HG03460 (cell line): ENCODE results near the gene TP73.

Experiments
- ATAC-seq: cut with Tn5 transposase; IDR thresholded peaks from one replicate; pipeline ENCODE4 v1.9.1; 2021; ENCODE audit not compliant: unreplicated experiment

TP73 gene

DNA sequence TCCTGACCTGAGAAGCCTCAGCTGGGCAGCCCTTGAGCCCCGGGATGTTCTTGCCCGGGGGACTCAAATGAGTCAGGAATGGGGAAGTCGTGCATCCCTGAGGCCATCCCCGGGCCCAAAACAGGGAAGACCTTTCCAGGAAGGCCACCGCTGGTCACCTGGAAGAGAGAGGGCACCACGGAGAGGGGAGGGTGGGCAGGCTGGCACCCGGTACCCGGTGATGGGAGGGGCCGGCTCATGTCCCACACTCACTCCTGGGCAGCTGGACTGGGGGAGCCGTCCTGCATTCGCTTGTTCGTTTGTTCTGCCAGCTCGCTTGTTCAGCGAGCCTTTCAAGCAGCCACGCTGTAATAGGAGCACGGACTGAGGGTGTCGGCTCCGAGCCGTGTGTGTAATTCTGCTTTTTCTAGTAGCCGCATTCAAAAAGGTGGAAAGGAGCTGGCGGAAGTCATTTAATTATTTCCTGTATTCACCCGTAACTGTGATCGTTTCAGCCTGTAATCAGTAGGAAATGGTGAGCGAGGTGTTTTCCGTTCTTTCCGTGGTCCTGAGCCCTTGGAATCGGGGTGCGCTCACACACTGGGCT, 51.6 kb downstream of the TP73 start:
- ATAC-seq = no peak

GRCh38 chr1:3705341-3705950, 53.1 kb downstream of the TP73 start:
- no peak for ATAC-seq

- no peak for ATAC-seq
Observed at GRCh38 chr1:3706651-3707297, 54.5 kb downstream of the TP73 start.

GRCh38 chr1:3707298-3707938, 55.1 kb downstream of the TP73 start:
- no peak for ATAC-seq

DNA sequence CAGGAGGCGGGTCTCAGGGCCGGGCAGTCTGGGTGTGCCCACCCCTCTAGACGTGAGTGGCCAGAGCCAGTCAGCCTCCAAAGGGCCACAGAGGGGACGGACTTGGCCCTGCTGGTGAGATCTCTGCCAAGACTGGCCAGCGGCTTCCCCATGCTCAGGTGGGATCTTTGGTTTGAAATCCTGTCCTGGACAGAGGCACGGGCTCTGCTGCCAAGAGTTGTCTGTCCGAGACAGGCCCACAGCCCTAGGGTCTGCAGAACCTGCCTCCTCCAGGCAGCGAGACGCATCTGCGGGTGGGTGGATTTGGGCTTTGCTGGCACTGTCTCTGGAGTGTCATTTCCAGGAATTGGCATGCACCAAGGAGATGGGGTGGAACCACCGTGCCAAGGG, 55.6 kb downstream of the TP73 start:
- ATAC-seq = no peak

DNA sequence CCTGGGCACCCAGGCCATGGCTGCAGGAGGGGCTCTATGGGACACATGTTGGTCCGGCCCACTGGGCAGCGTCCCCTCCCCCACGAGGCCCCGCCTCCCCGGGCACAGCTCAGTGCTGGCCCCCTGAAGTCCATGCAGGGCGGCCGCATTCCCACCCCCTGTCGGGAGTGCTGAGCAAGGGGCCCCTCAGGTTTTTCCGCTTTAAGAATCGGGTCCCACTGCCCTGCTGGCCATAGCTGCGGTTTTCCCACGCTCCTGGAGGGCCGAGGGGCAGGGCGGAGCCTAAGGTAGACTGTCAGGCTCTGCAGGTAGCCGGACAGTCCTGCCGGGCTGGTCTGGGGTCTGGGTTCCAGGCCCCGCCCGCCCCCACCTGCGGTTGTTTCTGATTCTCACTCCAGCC, 56.5 kb downstream of the TP73 start:
- no peak for ATAC-seq

DNA sequence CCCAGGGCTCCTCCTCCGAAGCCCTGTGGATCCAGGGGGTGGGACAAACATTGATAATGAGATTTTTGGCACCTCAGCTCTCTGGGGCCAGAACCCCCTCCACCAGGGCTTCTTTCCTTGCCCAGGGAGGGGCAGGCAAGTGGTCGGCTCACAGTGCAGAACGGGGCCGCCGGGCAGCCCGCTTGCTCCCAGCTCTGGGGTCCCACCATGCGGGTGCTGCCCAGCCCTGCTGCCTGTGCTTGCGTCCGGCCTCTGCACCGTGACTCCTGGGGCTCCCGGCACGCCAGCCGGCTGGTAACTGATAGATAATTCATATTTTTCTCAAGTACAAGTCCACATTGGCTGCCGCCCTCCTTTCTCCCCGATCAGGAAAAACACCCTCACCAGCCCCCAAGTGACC, 57.9 kb downstream of the TP73 start:
- ATAC-seq = no peak

- ATAC-seq = no peak
Observed at GRCh38 chr1:3711381-3711779, 59.1 kb downstream of the TP73 start.

GRCh38 chr1:3711780-3712451, 59.6 kb downstream of the TP73 start:
- ATAC-seq = no peak

GRCh38 chr1:3712573-3713535, 60.5 kb downstream of the TP73 start:
- ATAC-seq = no peak

DNA sequence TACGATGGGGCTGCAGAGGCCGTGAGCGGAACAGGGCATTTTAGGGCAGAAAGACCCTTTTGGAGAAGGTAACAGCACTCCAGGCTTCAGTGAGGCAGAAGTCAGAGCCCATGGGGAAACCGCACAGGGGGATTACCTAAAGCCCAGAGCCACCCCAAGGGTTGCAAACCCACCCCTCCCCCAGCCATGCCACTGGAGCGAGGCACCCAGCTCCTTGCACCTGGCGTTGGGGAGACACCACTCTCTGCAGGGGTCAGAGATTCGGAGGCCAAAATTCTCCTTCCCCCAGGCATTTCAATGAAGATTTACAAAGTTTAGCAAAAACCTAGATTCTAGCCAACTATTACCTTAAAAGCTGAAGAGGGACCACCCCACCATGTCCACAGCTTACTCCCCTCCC, 61.5 kb downstream of the TP73 start:
- no peak for ATAC-seq

DNA sequence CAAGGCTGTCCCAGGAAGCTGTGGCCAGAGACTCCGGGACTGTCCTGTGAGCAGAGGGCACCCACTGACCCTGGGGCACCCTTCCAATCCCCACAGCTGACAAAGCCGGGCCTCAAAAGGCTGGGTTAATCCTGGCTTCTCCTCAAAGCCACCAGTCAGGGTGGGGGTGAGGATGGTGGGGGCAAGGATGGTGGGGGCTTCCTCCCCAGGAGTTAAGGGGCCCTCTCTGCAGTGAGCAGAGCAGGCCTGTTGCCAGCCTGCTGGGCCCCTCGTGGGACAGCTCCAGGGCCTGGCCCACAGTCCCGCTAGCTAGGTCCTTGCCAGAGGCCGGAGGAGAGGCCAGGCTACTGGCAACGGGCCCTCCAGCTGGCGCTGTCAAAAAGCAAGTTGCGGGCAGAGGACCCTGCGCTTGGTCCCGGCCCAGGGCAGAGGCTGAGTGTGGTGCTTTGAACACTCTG, 62.0 kb downstream of the TP73 start:
- no peak for ATAC-seq

GRCh38 chr1:3714814-3715213, 62.5 kb downstream of the TP73 start:
- ATAC-seq = no peak

GRCh38 chr1:3716351-3716750, 64.0 kb downstream of the TP73 start:
- ATAC-seq = no peak

GRCh38 chr1:3717041-3717714, 64.9 kb downstream of the TP73 start:
- ATAC-seq = no peak

- no peak for ATAC-seq
Observed at GRCh38 chr1:3717715-3718601, 65.6 kb downstream of the TP73 start.

- no peak for ATAC-seq
Observed at GRCh38 chr1:3718764-3719163, 66.4 kb downstream of the TP73 start.

- ATAC-seq = no peak
Observed at GRCh38 chr1:3721955-3722465, 69.7 kb downstream of the TP73 start.

- no peak for ATAC-seq
Observed at GRCh38 chr1:3722846-3723245, 70.5 kb downstream of the TP73 start.
